ENCODE data around the gene ST7.

Gene ST7

DNA sequence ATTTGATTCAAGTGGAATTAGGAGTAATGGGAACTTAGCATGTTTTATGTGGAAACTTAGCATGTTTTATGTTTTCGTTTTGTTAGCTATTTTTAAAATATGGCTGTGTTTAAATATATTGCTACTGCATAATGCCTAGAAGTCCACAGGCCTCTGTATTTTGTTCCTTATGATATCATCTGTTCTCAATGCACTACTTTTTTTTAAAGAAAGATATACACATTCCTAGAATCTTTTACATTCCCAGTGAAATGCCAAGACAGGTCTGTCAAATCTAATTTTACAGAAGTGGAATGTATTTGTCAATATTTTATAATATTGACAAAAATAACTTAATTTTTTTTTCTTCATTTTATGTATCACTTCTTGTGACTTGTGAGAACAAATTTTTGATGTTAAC, 51.6 kb downstream of the ST7 start:
- Histone ChIP-seq H3K27me3 (replicated peaks; ENCODE audit: control insufficient read depth, insufficient read depth, low read length) (no peaks in the 10 kb centered on the region), H3K4me3 (replicated peaks; ENCODE audit: low read depth, low read length) (no peak overlapping the region), H3K36me3 (ENCODE audit: control insufficient read depth, insufficient read depth, low read length) (no peaks in the 10 kb centered on the region)
- TF ChIP-seq, protein P1, sequence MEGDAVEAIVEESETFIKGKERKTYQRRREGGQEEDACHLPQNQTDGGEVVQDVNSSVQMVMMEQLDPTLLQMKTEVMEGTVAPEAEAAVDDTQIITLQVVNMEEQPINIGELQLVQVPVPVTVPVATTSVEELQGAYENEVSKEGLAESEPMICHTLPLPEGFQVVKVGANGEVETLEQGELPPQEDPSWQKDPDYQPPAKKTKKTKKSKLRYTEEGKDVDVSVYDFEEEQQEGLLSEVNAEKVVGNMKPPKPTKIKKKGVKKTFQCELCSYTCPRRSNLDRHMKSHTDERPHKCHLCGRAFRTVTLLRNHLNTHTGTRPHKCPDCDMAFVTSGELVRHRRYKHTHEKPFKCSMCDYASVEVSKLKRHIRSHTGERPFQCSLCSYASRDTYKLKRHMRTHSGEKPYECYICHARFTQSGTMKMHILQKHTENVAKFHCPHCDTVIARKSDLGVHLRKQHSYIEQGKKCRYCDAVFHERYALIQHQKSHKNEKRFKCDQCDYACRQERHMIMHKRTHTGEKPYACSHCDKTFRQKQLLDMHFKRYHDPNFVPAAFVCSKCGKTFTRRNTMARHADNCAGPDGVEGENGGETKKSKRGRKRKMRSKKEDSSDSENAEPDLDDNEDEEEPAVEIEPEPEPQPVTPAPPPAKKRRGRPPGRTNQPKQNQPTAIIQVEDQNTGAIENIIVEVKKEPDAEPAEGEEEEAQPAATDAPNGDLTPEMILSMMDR (IDR thresholded peaks at IDR 0.05; ENCODE audit: insufficient read depth, low read length, poor library complexity, severe bottlenecking), result no peak
- DNase-seq (ENCODE audit: extremely low read depth, insufficient read length), result no peak

DNA sequence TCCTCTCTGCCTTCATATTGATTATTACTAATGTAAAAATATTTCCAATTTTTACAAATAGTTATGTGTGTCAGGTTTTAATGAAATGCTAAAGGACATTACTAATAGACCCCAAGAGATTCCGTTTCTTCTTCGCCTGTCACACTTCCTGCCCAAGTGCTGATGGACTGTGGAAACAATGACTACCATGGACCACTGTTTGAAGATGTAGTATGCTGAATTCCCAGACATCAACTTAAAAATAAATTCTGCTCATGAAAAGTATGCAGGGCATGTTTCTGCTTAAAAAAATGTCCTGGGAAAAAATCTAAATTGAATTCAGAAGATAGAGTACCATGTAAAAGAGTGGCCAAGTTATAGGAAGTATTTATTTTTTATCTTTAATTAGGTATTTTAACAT, 52.1 kb downstream of the ST7 start:
- DNase-seq (ENCODE audit: extremely low read depth, insufficient read length), result no peak

DNA sequence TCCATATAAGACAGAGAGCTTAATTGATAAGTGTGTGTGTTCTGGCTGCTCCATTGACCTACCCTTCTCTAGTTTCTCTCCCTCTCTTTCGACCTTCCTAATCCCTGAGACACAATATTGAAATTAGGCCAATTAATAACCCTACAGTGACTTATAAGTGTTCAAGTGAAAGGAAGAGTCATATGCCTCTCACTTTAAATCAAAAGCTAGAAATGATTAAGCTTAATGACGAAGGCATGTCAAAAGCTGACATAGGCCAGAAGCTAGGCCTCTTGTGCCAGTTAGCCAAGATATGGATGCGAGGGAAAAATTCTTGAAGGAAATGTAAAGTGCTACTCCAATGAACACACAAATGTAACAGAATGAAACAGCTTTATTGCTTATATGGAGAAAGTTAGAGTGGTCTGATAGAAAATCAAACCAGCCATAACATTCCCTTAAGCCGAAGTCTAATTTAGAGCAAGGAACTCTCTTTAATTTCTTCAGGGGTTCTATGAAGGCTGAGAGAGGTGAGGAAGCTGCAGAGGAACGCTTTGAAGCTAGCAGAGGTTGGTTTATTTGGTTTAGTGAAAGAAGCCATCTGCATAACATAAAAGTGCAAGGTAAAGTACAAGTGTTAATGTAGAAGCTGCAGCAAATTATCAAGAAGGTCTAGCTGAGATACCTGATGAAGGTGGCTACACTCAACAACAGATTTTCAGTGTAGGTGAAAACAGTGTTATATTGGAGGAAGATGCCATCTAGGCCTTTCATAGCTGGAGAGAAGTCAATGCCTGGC, 53.8 kb downstream of the ST7 start:
- TF ChIP-seq, protein P1 (IDR thresholded peaks at IDR 0.05; ENCODE audit: insufficient read depth, low read length, poor library complexity, severe bottlenecking), result no peak
- H3K27me3 ChIP-seq (replicated peaks; ENCODE audit: control insufficient read depth, insufficient read depth, low read length), result no peaks in the 10 kb centered on the region
- no peak for DNase-seq (ENCODE audit: extremely low read depth, insufficient read length)
- no peaks in the 10 kb centered on the region for H3K36me3 ChIP-seq (ENCODE audit: control insufficient read depth, insufficient read depth, low read length)
- H3K4me3 ChIP-seq (replicated peaks; ENCODE audit: low read depth, low read length), result no peak overlapping the region

More for the DNA sequence above, 52.1 kb downstream of the ST7 start:
- H3K4me3 ChIP-seq (replicated peaks; ENCODE audit: low read depth, low read length), result no peak overlapping the region
- no peaks in the 10 kb centered on the region for H3K27me3 ChIP-seq (replicated peaks; ENCODE audit: control insufficient read depth, insufficient read depth, low read length)
- H3K36me3 ChIP-seq (ENCODE audit: control insufficient read depth, insufficient read depth, low read length), result no peaks in the 10 kb centered on the region
- TF ChIP-seq, protein P1 (IDR thresholded peaks at IDR 0.05; ENCODE audit: insufficient read depth, low read length, poor library complexity, severe bottlenecking), result no peak

DNA sequence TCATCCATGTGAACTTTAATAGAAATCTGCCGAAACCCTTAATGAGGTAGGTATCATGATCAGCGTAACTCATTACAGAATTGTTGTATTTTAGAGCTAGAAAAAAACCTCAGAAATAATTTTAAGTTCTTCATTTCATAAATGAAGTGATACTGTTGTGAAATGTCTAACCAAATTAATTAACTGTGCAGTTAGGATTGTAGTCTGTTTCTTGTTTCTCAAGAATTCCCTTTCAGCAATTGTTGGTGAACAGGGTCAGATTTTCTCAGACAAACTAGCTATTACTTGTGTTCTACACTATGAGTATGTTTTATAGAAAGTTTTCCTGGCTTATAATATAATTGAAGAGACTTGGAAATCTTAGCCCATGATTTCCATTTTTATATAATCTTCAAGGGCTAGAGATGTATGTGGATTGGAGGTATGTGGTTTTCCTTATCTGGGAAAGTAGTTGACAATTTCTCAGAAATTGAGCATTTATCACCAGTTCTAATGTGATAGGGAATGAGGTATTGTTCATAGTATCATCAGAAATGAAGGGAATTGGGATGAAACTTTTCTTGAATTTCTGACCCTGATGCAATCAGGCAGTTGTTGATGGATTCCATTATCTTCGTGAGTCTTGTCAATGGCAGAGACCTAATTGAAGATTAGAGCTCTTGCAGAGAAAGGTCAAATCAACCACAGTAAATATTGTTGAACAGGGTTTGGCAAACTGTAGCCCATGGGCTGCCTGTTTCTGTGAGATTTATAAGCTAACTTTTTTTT, 55.0 kb downstream of the ST7 start:
- no peak for DNase-seq (ENCODE audit: extremely low read depth, insufficient read length)
- Histone ChIP-seq H3K36me3 (ENCODE audit: control insufficient read depth, insufficient read depth, low read length) (no peaks in the 10 kb centered on the region), H3K4me3 (replicated peaks; ENCODE audit: low read depth, low read length) (no peak overlapping the region), H3K27me3 (replicated peaks; ENCODE audit: control insufficient read depth, insufficient read depth, low read length) (no peaks in the 10 kb centered on the region)
- TF ChIP-seq, protein P1 (IDR thresholded peaks at IDR 0.05; ENCODE audit: insufficient read depth, low read length, poor library complexity, severe bottlenecking), result no peak

DNA sequence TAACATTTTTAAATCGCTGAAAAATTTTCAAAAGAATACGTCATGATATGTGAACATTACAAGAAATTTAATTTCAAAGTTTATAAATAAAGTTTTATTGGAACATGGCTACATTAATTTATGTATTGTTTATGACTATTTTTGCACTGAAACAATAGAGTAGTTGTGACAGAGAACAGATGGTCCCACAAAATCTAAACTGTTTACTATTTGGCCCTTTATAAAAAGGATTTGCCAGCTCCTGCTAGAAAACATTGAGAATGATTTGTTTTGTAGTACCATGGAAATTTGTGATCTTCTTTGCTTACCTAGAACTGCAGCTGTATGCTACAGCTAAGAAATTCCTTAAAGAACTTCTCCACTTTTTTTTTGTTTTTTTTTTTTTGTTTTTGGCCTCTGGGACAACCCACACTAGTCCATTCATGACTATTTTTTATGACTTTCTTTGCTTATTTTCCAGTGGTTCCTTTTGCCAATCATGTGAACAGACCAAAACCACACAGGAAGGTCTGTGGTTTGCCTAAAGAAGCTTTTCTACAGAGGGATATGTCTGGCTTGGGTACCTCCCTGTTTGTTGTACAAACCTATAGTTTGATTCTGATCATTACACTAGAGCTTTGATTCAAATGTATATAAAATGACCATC, 55.7 kb downstream of the ST7 start:
- H3K4me3 ChIP-seq (replicated peaks; ENCODE audit: low read depth, low read length), result no peak overlapping the region
- TF ChIP-seq, protein P1 (IDR thresholded peaks at IDR 0.05; ENCODE audit: insufficient read depth, low read length, poor library complexity, severe bottlenecking), result no peak

More for the DNA sequence above, 55.7 kb downstream of the ST7 start:
- peak; percentile 39 for DNase-seq (ENCODE audit: extremely low read depth, insufficient read length)
- H3K36me3 ChIP-seq (ENCODE audit: control insufficient read depth, insufficient read depth, low read length), result no peaks in the 10 kb centered on the region
- H3K27me3 ChIP-seq (replicated peaks; ENCODE audit: control insufficient read depth, insufficient read depth, low read length), result no peaks in the 10 kb centered on the region
